HFFc6 (cell line): ENCODE measurements around the gene FCHSD2. TPM values are rescaled to one million over a fixed set of nuclear protein-coding genes. Genes with fewer than 3 reads are reported as not detected.

Experiments used
- DNase-seq: peaks from one replicate; pipeline ENCODE4 v3.0.0-alpha.2; 2018
- H3K27ac Mint-ChIP-seq: 2 replicates; pipeline ENCODE4 v1.8.0; 2020; ENCODE audit warnings: mild to moderate bottlenecking, mixed read lengths
- H3K27me3 Mint-ChIP-seq: 2 replicates; pipeline ENCODE4 v1.8.0; 2021; ENCODE audit warnings: mild to moderate bottlenecking, moderate library complexity, mixed read lengths; ENCODE audit not compliant: insufficient read depth
- H3K36me3 Mint-ChIP-seq: 2 replicates; pipeline ENCODE4 v1.8.0; 2021; ENCODE audit warnings: low read depth, mixed read lengths
- H3K4me1 Mint-ChIP-seq: 2 replicates; pipeline ENCODE4 v1.8.0; 2020; ENCODE audit warnings: low read depth, mixed read lengths
- H3K4me3 Mint-ChIP-seq: 2 replicates; pipeline ENCODE4 v1.8.0; 2020; ENCODE audit warnings: mild to moderate bottlenecking, moderate library complexity, mixed read lengths
- H3K9me3 Mint-ChIP-seq: 2 replicates; pipeline ENCODE4 v1.8.0; 2020; ENCODE audit warnings: mild to moderate bottlenecking, mixed read lengths
- CTCF ChIP-seq: fragments of 200-600 bp; sonication (generic); IDR thresholded peaks from 2 replicates; pipeline ENCODE4 v1.5.0; 2021; ENCODE audit warnings: antibody characterized with exemption, mild to moderate bottlenecking
- total RNA-seq, 6 experiments: library from RNA; stranded (reverse); fragmentation: NEBNext Ultra II Directional; extraction: Animal tissue kit (Norgen Biotek cat#: 25700); gene quantifications; 2 replicates in 1 of 6; 3 replicates in 5 of 6; pipeline ENCODE4 v1.2.3, GENCODE V29; 2021

FCHSD2 gene
- total RNA-seq, 6 experiments from 2014 or later = 58.9 to 68.2 (median 65.0) TPM

GRCh38 chr11:72929256-72929655, 212.9 kb downstream of the FCHSD2 start:
- no peak for DNase-seq
- no peaks in the 10 kb centered on the region for H3K27me3 Mint-ChIP-seq
- no peak overlapping the region for H3K4me3 Mint-ChIP-seq
- H3K4me1 Mint-ChIP-seq = peaks cover 7% of the 10 kb centered on the region
- H3K9me3 Mint-ChIP-seq = no peaks in the 10 kb centered on the region
- H3K36me3 Mint-ChIP-seq = no peaks in the 10 kb centered on the region
- no peak for TF ChIP-seq CTCF
- H3K27ac Mint-ChIP-seq = no peak overlapping the region

GRCh38 chr11:72927380-72927779, 214.7 kb downstream of the FCHSD2 start:
- no peak for TF ChIP-seq CTCF
- Mint-ChIP-seq H3K4me1 (peaks cover 7% of the 10 kb centered on the region), H3K36me3 (no peaks in the 10 kb centered on the region), H3K27ac (no peak overlapping the region), H3K27me3 (no peaks in the 10 kb centered on the region), H3K9me3 (no peaks in the 10 kb centered on the region), H3K4me3 (no peak overlapping the region)
- DNase-seq = no peak

- Mint-ChIP-seq H3K27me3 (peaks cover 2% of the 10 kb centered on the region), H3K4me3 (no peak overlapping the region), H3K27ac (no peak overlapping the region), H3K9me3 (no peaks in the 10 kb centered on the region), H3K36me3 (peaks cover 6% of the 10 kb centered on the region), H3K4me1 (peaks cover 12% of the 10 kb centered on the region)
- DNase-seq = no peak
- TF ChIP-seq CTCF = no peak
These were observed 216.0 kb downstream of the FCHSD2 start for GRCh38 chr11:72926076-72926475.

- Mint-ChIP-seq H3K9me3 (no peaks in the 10 kb centered on the region), H3K4me3 (no peak overlapping the region), H3K4me1 (peaks cover 12% of the 10 kb centered on the region), H3K27me3 (peaks cover 2% of the 10 kb centered on the region), H3K36me3 (peaks cover 6% of the 10 kb centered on the region), H3K27ac (no peak overlapping the region)
- no peak for TF ChIP-seq CTCF
- no peak for DNase-seq
These were observed 216.5 kb downstream of the FCHSD2 start for GRCh38 chr11:72925656-72926055.

- peaks cover 6% of the 10 kb centered on the region for H3K36me3 Mint-ChIP-seq
- DNase-seq = peak; percentile 31
- H3K9me3 Mint-ChIP-seq = no peaks in the 10 kb centered on the region
- TF ChIP-seq CTCF = peak; percentile 76
- H3K4me1 Mint-ChIP-seq = peaks cover 18% of the 10 kb centered on the region
- peaks cover 2% of the 10 kb centered on the region for H3K27me3 Mint-ChIP-seq
- H3K4me3 Mint-ChIP-seq = no peak overlapping the region
- H3K27ac Mint-ChIP-seq = no peak overlapping the region
These were observed 217.4 kb downstream of the FCHSD2 start for GRCh38 chr11:72924568-72925190.
